ENCODE measurements around the gene ATXN7. TPM values are rescaled to one million over a fixed set of nuclear protein-coding genes. Genes with fewer than 3 reads are reported as not detected.

The ATXN7 gene
- total and polyA plus RNA-seq, 2 of the 4 experiments (the other 2 are of a cell fraction) = 8.6 to 13.6 TPM

- no peak overlapping the region for H4K91ac ChIP-seq (ENCODE audit: insufficient read depth, low read depth, low read length)
- in situ Hi-C loops (cut with MboI; ENCODE audit: low sequenced_read_pairs) (no loop called here), intact Hi-C loops (cut with micrococcal nuclease) (no loop called here), dilution Hi-C loops (cut with HindIII; ENCODE audit: low sequenced_read_pairs, unreplicated experiment) (no loop called here)
- ChIA-PET POLR2A (ENCODE audit: unreplicated experiment) (no interaction called here), CTCF (no interaction called here)
- no peak overlapping the region for H2BK20ac ChIP-seq (ENCODE audit: low read depth, low read length)
- no peak for TF ChIP-seq USF2 (IDR thresholded peaks at IDR 0.05; ENCODE audit: low read depth, low read length)
- TF ChIP-seq RAD21 (IDR thresholded peaks at IDR 0.05; ENCODE audit: low read length) = no peak
- no peak for TF ChIP-seq CTCF (conservative IDR thresholded peaks at IDR 0.05; ENCODE audit: low read depth, low read length)
- TF ChIP-seq NFE2L2 (IDR thresholded peaks at IDR 0.05; ENCODE audit: low read depth, low read length) = no peak
- no peak for TF ChIP-seq MAFK (IDR thresholded peaks at IDR 0.05; ENCODE audit: low read depth, low read length)
- TF ChIP-seq CEBPB (IDR thresholded peaks at IDR 0.05; ENCODE audit: low read depth, low read length) = no peak
- TF ChIP-seq MAZ (IDR thresholded peaks at IDR 0.05; ENCODE audit: borderline replicate concordance, low read depth, low read length) = no peak
- no peak for TF ChIP-seq SMC3 (IDR thresholded peaks at IDR 0.05; ENCODE audit: low read depth, low read length)
- no peak for TF ChIP-seq RFX5 (IDR thresholded peaks at IDR 0.05; ENCODE audit: low read depth, low read length)
- no peak overlapping the region for H2BK5ac ChIP-seq (ENCODE audit: low read depth, low read length, poor library complexity, severe bottlenecking)
- no peak overlapping the region for H4K8ac ChIP-seq (ENCODE audit: low read depth in 2 of 2, low read length in 2 of 2)
- H3K27ac ChIP-seq (ENCODE audit: insufficient read depth, low read length) = no peak overlapping the region
- no peaks in the 10 kb centered on the region for H3K27me3 ChIP-seq (ENCODE audit: control insufficient read depth, insufficient read depth, low read length)
- no peak overlapping the region for H3K14ac ChIP-seq (replicated peaks; ENCODE audit: low read depth, low read length)
- H3K23ac ChIP-seq (ENCODE audit: low read depth, low read length) = no peak overlapping the region
- no peak overlapping the region for H3K56ac ChIP-seq (ENCODE audit: extremely low read depth, insufficient read depth, low read length)
- H4K5ac ChIP-seq (ENCODE audit: low read depth, low read length) = no peak overlapping the region
- H2AK5ac ChIP-seq (ENCODE audit: low read depth, low read length) = no peak overlapping the region
- peaks cover 5% of the 10 kb centered on the region; the same call in 1 of the 2 replicates for H4K20me1 ChIP-seq (ENCODE audit: insufficient read depth, low read length)
- DNase-seq (no peak), ATAC-seq (ENCODE audit: low read depth) (no peak)
- H2BK15ac ChIP-seq (ENCODE audit: low read depth, low read length) = no peak overlapping the region
- H3K36me3 ChIP-seq (ENCODE audit: control insufficient read depth, insufficient read depth, low read length) = peaks cover 2% of the 10 kb centered on the region; the same call in 1 of the 2 replicates
- H3K4me2 ChIP-seq (ENCODE audit: low read depth, low read length) = no peak overlapping the region
- H3K79me1 ChIP-seq (ENCODE audit: low read depth in 1 of 2, low read length in 2 of 2) = peaks cover 49 to 58% of the 10 kb centered on the region in 2 experiments
- H3K4me3 ChIP-seq (ENCODE audit: insufficient read depth, low read depth, low read length) = no peak overlapping the region
- H2BK120ac ChIP-seq (ENCODE audit: low read depth, low read length) = no peak overlapping the region
- H3K9ac ChIP-seq (ENCODE audit: low read depth, low read length) = no peak overlapping the region
- no peak overlapping the region for H3K18ac ChIP-seq (ENCODE audit: low read depth, low read length)
- H3K4ac ChIP-seq (ENCODE audit: low read depth, low read length) = no peak overlapping the region
- H2AFZ ChIP-seq (replicated peaks; ENCODE audit: low read length, poor library complexity) = no peak overlapping the region
- no CpG with 5 or more reads among the region's 1 CpG for WGBS, 2 experiments (ENCODE audit: extremely low coverage in 2 of 2, insufficient read length in 1 of 2)
- H2AK9ac ChIP-seq (replicated peaks; ENCODE audit: low read depth, low read length, poor library complexity) = no peak overlapping the region
- H3K4me1 ChIP-seq (ENCODE audit: control insufficient read depth, insufficient read depth, low read length) = peaks cover 2% of the 10 kb centered on the region; the same call in 1 of the 2 replicates
- BruUV-seq (replicated peaks) = no TSS peak
- no peaks in the 10 kb centered on the region for H3K9me3 ChIP-seq (ENCODE audit: control insufficient read depth, insufficient read depth, low read length)
- peaks cover 8% of the 10 kb centered on the region for H3K9me1 ChIP-seq (ENCODE audit: insufficient read depth, low read length)
These were observed 15.8 kb upstream of the ATXN7 start for GRCh38 chr3:63847718-63848450.
